HEK293 (cell line): ENCODE measurements around the gene DIP2B.

Experiments used
- CTCF ChIA-PET: fragments of 350-600 bp; formaldehyde crosslinking; extraction: SDS; loops from one replicate; lab custom pipeline; 2021; ENCODE audit warnings: antibody characterized with exemption; lab: Yijun Ruan, JAX
- POLR2A ChIA-PET: fragments of 300-600 bp; formaldehyde crosslinking; extraction: SDS; loops from one replicate; lab custom pipeline; 2020; ENCODE audit warnings: antibody characterized with exemption, inconsistent platforms; lab: Yijun Ruan, JAX
- H3K27ac ChIP-seq: fragments of 200-500 bp; sonication (Bioruptor generic); 2 replicates; pipeline ENCODE4 v1.5.1; 2014; ENCODE audit warnings: low read depth, low read length, control low read depth, inconsistent platforms; ENCODE audit errors: extremely low read depth
- H3K36me3 ChIP-seq, 2 experiments: fragments of 200-500 bp in 1 of 2; sonication (Bioruptor generic) in 1 of 2; 1 replicate in 1 of 2; 2 replicates in 1 of 2; pipeline ENCODE4 v1.5.1; 2014 to 2017; ENCODE audit warnings: inconsistent platforms in 2 of 2, low read length in 2 of 2; ENCODE audit not compliant: control insufficient read depth in 2 of 2, insufficient read depth in 1 of 2
- H3K4me1 ChIP-seq: fragments of 200-500 bp; sonication (Bioruptor generic); 2 replicates; pipeline ENCODE4 v1.5.1; 2014; ENCODE audit warnings: mild to moderate bottlenecking, low read length, inconsistent platforms; ENCODE audit not compliant: control insufficient read depth, insufficient read depth
- H3K4me3 ChIP-seq: 2 replicates; pipeline ENCODE4 v1.5.1; 2011; ENCODE audit warnings: low read depth, mild to moderate bottlenecking, control low read depth, low read length, moderate library complexity
- H3K9me3 ChIP-seq: fragments of 200-500 bp; sonication (Bioruptor generic); 2 replicates; pipeline ENCODE4 v1.5.1; 2014; ENCODE audit warnings: low read depth, low read length, inconsistent platforms; ENCODE audit not compliant: control insufficient read depth, insufficient read depth
- EGR2 ChIP-seq: fragments of 450-650 bp; formaldehyde crosslinking; IDR thresholded peaks from 2 replicates; pipeline ENCODE4 v1.5.1; 2016; ENCODE audit warnings: low read depth, missing biosample characterization, missing genetic modification characterization
- HOXA7 ChIP-seq: sonication (generic); formaldehyde crosslinking; IDR thresholded peaks from 2 replicates; pipeline ENCODE4 v1.8.1; 2022; ENCODE audit warnings: missing genetic modification reagents, borderline replicate concordance
- KLF16 ChIP-seq: fragments of 450-650 bp; formaldehyde crosslinking; IDR thresholded peaks from 2 replicates; pipeline ENCODE4 v1.5.1; 2017; ENCODE audit warnings: missing biosample characterization, missing genetic modification characterization
- SCRT1 ChIP-seq: fragments of 450-650 bp; formaldehyde crosslinking; IDR thresholded peaks from 2 replicates; pipeline ENCODE4 v1.5.1; 2016; ENCODE audit warnings: missing biosample characterization, missing genetic modification characterization, borderline replicate concordance
- SETDB1 ChIP-seq: IDR thresholded peaks from one replicate; pipeline ENCODE4 v1.6.1; 2017; ENCODE audit warnings: mild to moderate bottlenecking, low read length, moderate library complexity, mixed read lengths; ENCODE audit not compliant: insufficient read length
- SP7 ChIP-seq: fragments of 450-650 bp; formaldehyde crosslinking; IDR thresholded peaks from 2 replicates; pipeline ENCODE4 v1.5.1; 2016; ENCODE audit warnings: missing biosample characterization, missing genetic modification characterization
- YY2 ChIP-seq: fragments of 450-650 bp; formaldehyde crosslinking; IDR thresholded peaks from 2 replicates; pipeline ENCODE4 v1.5.1; 2016; ENCODE audit warnings: missing biosample characterization, missing genetic modification characterization
- ZBTB21 ChIP-seq: fragments of 450-650 bp; formaldehyde crosslinking; IDR thresholded peaks from 2 replicates; pipeline ENCODE4 v1.5.1; 2017; ENCODE audit warnings: missing biosample characterization, missing genetic modification characterization
- ZFHX2 ChIP-seq: fragments of 450-650 bp; formaldehyde crosslinking; conservative IDR thresholded peaks from 2 replicates; pipeline ENCODE4 v1.5.1; 2016; ENCODE audit warnings: missing biosample characterization, missing genetic modification characterization
- ZNF140 ChIP-seq: fragments of 450-650 bp; formaldehyde crosslinking; IDR thresholded peaks from 2 replicates; pipeline ENCODE4 v1.5.1; 2016; ENCODE audit warnings: missing biosample characterization, missing genetic modification characterization
- ZNF16 ChIP-seq: fragments of 450-650 bp; formaldehyde crosslinking; IDR thresholded peaks from 2 replicates; pipeline ENCODE4 v1.5.1; 2016; ENCODE audit warnings: low read depth, missing biosample characterization, missing genetic modification characterization
- ZNF350 ChIP-seq: fragments of 450-650 bp; formaldehyde crosslinking; IDR thresholded peaks from 2 replicates; pipeline ENCODE4 v1.5.0; 2017; ENCODE audit warnings: missing biosample characterization, mild to moderate bottlenecking, missing genetic modification characterization
- ZNF677 ChIP-seq: fragments of 450-650 bp; IDR thresholded peaks from 2 replicates; pipeline ENCODE4 v1.5.0; 2018; ENCODE audit warnings: missing biosample characterization, mild to moderate bottlenecking, missing genetic modification characterization, moderate library complexity
- TF ChIP-seq, protein P1 (sequence below): fragments of 450-650 bp; formaldehyde crosslinking; IDR thresholded peaks from 2 replicates; pipeline ENCODE4 v1.5.1; 2017; ENCODE audit warnings: missing biosample characterization, missing genetic modification characterization
- TF ChIP-seq, protein P2 (sequence below): fragments of 450-650 bp; formaldehyde crosslinking; IDR thresholded peaks from 2 replicates; pipeline ENCODE4 v1.5.1; 2016; ENCODE audit warnings: missing biosample characterization, missing genetic modification characterization
- TF ChIP-seq, protein P3 (sequence below): fragments of 450-650 bp; formaldehyde crosslinking; IDR thresholded peaks from 2 replicates; pipeline ENCODE4 v1.5.1; 2016; ENCODE audit warnings: missing biosample characterization, missing genetic modification characterization
- TF ChIP-seq, protein P4 (sequence below): fragments of 450-650 bp; formaldehyde crosslinking; IDR thresholded peaks from 2 replicates; pipeline ENCODE4 v1.5.1; 2017; ENCODE audit warnings: missing biosample characterization, missing genetic modification characterization

Gene DIP2B

DNA sequence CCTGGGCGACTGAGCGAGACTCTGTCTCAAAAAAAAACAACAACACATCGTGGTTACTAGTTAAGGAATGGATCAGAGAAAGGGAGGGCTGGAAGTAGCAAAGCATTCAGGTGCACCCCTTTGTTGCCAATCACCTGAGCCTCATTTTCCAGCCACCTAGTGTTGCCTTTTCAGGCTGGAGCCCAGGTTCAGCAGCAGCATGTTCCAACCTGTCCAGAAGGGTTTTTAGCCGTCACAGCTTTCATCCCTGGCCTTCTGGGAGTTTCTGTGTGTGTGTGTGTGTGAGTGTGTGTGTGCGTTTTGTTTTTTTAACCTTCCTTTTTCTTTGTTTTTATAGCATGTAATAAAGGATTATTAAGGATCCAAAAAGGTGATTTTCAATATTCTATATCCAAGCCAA is 138.0 kb downstream of the DIP2B start:
- ChIA-PET POLR2A (no interaction called here), CTCF (interaction anchor here (2.5 kb wide), 1 partner anchor 137 kb away, joined by 5 read pairs; the partner anchor contains the start of gene DIP2B)
- Histone ChIP-seq H3K36me3 (peaks cover 0 to 4% of the 10 kb centered on the region in 2 experiments; a peak in 1 of 3 replicates), H3K9me3 (no peaks in the 10 kb centered on the region), H3K4me1 (peaks cover 6% of the 10 kb centered on the region), H3K27ac (no peak overlapping the region), H3K4me3 (no peak overlapping the region)
- TF ChIP-seq, protein P1, sequence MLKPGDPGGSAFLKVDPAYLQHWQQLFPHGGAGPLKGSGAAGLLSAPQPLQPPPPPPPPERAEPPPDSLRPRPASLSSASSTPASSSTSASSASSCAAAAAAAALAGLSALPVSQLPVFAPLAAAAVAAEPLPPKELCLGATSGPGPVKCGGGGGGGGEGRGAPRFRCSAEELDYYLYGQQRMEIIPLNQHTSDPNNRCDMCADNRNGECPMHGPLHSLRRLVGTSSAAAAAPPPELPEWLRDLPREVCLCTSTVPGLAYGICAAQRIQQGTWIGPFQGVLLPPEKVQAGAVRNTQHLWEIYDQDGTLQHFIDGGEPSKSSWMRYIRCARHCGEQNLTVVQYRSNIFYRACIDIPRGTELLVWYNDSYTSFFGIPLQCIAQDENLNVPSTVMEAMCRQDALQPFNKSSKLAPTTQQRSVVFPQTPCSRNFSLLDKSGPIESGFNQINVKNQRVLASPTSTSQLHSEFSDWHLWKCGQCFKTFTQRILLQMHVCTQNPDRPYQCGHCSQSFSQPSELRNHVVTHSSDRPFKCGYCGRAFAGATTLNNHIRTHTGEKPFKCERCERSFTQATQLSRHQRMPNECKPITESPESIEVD: peak; percentile 44
- no peak for TF ChIP-seq HOXA7
- TF ChIP-seq, all 188 proteins: peak for 1

DNA sequence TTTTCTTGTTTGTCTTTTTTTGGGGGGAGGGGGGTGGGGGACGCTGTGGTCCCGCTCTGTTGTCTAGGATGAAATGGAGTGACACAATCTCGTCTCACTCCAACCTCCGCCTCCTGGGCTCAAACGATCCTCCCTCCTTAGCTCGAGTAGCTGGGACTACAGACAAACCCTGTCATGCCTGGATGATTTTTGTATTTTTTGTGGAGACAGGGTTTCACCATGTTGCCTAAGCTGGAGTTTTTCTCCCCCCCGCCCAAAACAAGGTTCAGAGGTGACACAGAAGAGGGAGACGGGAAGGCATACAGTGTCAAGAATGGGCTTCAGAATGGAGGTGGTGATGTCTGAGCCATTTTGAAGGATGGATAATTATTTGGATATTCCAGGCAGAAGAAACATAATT is 142.2 kb downstream of the DIP2B start:
- no peak for TF ChIP-seq ZNF140 (tag by site-specific recombination)
- TF ChIP-seq, protein P1: peak; percentile 78
- TF ChIP-seq SP7: peak; percentile 33; the same call in 1 of the 2 replicates
- no peak for TF ChIP-seq ZBTB21 (tag by site-specific recombination)
- TF ChIP-seq, protein P2, sequence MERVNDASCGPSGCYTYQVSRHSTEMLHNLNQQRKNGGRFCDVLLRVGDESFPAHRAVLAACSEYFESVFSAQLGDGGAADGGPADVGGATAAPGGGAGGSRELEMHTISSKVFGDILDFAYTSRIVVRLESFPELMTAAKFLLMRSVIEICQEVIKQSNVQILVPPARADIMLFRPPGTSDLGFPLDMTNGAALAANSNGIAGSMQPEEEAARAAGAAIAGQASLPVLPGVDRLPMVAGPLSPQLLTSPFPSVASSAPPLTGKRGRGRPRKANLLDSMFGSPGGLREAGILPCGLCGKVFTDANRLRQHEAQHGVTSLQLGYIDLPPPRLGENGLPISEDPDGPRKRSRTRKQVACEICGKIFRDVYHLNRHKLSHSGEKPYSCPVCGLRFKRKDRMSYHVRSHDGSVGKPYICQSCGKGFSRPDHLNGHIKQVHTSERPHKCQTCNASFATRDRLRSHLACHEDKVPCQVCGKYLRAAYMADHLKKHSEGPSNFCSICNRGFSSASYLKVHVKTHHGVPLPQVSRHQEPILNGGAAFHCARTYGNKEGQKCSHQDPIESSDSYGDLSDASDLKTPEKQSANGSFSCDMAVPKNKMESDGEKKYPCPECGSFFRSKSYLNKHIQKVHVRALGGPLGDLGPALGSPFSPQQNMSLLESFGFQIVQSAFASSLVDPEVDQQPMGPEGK (tag by site-specific recombination): 0 out of 2 replicates have a peak, but pooled peaks have one; percentile 25
- no peak for TF ChIP-seq ZNF350
- TF ChIP-seq SETDB1: no peak
- TF ChIP-seq KLF16: no peak
- TF ChIP-seq YY2 (tag by site-specific recombination): no peak
- TF ChIP-seq, protein P3, sequence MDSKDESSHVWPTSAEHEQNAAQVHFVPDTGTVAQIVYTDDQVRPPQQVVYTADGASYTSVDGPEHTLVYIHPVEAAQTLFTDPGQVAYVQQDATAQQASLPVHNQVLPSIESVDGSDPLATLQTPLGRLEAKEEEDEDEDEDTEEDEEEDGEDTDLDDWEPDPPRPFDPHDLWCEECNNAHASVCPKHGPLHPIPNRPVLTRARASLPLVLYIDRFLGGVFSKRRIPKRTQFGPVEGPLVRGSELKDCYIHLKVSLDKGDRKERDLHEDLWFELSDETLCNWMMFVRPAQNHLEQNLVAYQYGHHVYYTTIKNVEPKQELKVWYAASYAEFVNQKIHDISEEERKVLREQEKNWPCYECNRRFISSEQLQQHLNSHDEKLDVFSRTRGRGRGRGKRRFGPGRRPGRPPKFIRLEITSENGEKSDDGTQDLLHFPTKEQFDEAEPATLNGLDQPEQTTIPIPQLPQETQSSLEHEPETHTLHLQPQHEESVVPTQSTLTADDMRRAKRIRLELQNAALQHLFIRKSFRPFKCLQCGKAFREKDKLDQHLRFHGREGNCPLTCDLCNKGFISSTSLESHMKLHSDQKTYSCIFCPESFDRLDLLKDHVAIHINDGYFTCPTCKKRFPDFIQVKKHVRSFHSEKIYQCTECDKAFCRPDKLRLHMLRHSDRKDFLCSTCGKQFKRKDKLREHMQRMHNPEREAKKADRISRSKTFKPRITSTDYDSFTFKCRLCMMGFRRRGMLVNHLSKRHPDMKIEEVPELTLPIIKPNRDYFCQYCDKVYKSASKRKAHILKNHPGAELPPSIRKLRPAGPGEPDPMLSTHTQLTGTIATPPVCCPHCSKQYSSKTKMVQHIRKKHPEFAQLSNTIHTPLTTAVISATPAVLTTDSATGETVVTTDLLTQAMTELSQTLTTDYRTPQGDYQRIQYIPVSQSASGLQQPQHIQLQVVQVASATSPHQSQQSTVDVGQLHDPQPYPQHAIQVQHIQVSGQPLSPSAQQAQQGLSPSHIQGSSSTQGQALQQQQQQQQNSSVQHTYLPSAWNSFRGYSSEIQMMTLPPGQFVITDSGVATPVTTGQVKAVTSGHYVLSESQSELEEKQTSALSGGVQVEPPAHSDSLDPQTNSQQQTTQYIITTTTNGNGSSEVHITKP (tag by site-specific recombination): peak; percentile 44
- TF ChIP-seq, all 188 proteins: peak for 4
- peaks cover 0 to 4% of the 10 kb centered on the region in 2 experiments; a peak in 1 of 3 replicates for H3K36me3 ChIP-seq
- no peaks in the 10 kb centered on the region for H3K9me3 ChIP-seq
- H3K27ac ChIP-seq: no peak overlapping the region
- H3K4me3 ChIP-seq: no peak overlapping the region
- ChIA-PET POLR2A (no interaction called here), CTCF (interaction anchor here (0.6 to 1.7 kb wide), 2 partner anchors 9 to 364 kb away, joined by 3 read pairs; no protein-coding TSS in a partner anchor)
- peaks cover 6% of the 10 kb centered on the region for H3K4me1 ChIP-seq

DNA sequence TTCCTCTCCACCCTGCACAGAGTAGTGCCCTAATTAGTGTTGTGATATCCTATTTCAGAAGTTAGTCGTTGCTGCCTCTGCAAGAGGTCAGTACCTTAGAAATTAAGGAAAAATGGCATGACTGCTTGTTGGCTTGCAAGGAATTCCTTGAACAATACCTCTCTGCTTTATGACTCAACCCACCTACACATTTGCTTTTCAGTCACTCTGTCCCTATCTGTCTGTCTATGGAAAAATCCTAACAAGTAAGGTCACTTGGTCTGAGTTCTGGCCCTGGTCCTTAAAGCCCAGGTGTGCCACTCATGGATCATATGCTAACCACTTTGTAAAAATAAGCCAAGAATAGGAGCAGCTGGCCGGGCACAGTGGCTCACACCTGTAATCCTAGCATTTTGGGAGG is 142.7 kb downstream of the DIP2B start:
- Histone ChIP-seq H3K27ac (no peak overlapping the region), H3K36me3 (peaks cover 0 to 4% of the 10 kb centered on the region in 2 experiments; a peak in 1 of 3 replicates)
- no peak for TF ChIP-seq ZNF677 (tag by site-specific recombination)
- peak; percentile 21; the same call in 1 of the 2 replicates for TF ChIP-seq ZFHX2 (tag by site-specific recombination)
- TF ChIP-seq SCRT1 (tag by site-specific recombination): no peak
- TF ChIP-seq ZNF16: no peak
- TF ChIP-seq EGR2: peak; percentile 30; the same call in 1 of the 2 replicates
- TF ChIP-seq, protein P4, sequence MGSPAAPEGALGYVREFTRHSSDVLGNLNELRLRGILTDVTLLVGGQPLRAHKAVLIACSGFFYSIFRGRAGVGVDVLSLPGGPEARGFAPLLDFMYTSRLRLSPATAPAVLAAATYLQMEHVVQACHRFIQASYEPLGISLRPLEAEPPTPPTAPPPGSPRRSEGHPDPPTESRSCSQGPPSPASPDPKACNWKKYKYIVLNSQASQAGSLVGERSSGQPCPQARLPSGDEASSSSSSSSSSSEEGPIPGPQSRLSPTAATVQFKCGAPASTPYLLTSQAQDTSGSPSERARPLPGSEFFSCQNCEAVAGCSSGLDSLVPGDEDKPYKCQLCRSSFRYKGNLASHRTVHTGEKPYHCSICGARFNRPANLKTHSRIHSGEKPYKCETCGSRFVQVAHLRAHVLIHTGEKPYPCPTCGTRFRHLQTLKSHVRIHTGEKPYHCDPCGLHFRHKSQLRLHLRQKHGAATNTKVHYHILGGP: peak; percentile 50; the same call in 1 of the 2 replicates

More for the DNA sequence above, 142.7 kb downstream of the DIP2B start:
- POLR2A ChIA-PET: no interaction called here
- peaks cover 6% of the 10 kb centered on the region for H3K4me1 ChIP-seq
- CTCF ChIA-PET: no interaction called here
- H3K4me3 ChIP-seq: no peak overlapping the region
- no peaks in the 10 kb centered on the region for H3K9me3 ChIP-seq
